Bronchial epithelial cell (primary cell): ENCODE results near the gene RBFOX1. TPM values are rescaled to one million over a fixed set of nuclear protein-coding genes. Genes with fewer than 3 reads are reported as not detected.

Experiments
- DNase-seq: peaks from one replicate; pipeline ENCODE4 v3.0.0-alpha.2; 2010; ENCODE audit warnings: low read depth
- FAIRE-seq: peaks from 2 replicates; lab custom pipeline; 2011; peaks lifted over from hg19 to GRCh38; lab: Jason Lieb, UNC
- H3K27me3 ChIP-seq: 2 replicates; pipeline ENCODE4 v1.5.1; 2011; ENCODE audit warnings: low read length; ENCODE audit not compliant: control insufficient read depth, insufficient read depth
- H3K36me3 ChIP-seq: 2 replicates; pipeline ENCODE4 v1.5.1; 2011; ENCODE audit warnings: low read length; ENCODE audit not compliant: control insufficient read depth, insufficient read depth
- H3K4me3 ChIP-seq: 2 replicates; pipeline ENCODE4 v1.5.1; 2011; ENCODE audit warnings: mild to moderate bottlenecking, low read depth, low read length, control low read depth
- CTCF ChIP-seq: IDR thresholded peaks from 2 replicates; pipeline ENCODE4 v1.5.1; 2011; ENCODE audit warnings: mild to moderate bottlenecking, moderate library complexity, low read length, control low read depth, inconsistent platforms; ENCODE audit not compliant: insufficient read depth, severe bottlenecking
- total RNA-seq: library from RNA; depleted of rRNA; stranded (reverse); fragments of >200 nt; gene quantifications from 2 replicates; pipeline ENCODE4 v1.2.1, GENCODE V29; 2014

Gene RBFOX1
- total RNA-seq, 1 donor from 2014 or later, result not detected

DNA sequence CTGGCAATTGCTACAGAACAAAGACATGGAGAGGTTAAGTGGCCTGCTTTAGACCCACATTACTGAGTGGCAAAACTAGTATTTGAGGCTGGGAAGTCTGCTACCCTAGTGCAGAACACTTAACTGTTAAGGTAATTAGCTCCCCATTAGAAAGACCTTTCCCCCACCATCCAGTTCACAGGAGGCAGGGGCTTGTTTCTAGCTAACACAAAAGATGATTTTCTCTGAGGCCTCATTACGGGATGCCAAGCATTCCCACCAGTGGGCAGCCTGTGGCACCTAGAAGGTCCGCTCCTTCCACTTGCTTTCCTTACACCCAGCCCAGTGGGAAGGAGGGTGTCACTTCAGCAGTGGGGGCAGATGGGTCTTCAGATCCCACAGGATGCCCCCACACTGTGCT, 99.1 kb downstream of the RBFOX1 start:
- H3K36me3 ChIP-seq, result no peaks in the 10 kb centered on the region
- FAIRE-seq (no peak), DNase-seq (no peak)
- no peak for TF ChIP-seq CTCF
- no peaks in the 10 kb centered on the region for H3K27me3 ChIP-seq
- no peak overlapping the region for H3K4me3 ChIP-seq

GRCh38 chr16:7436306-7436705, 103.7 kb downstream of the RBFOX1 start:
- DNase-seq (peak; percentile 55), FAIRE-seq (no peak)
- H3K36me3 ChIP-seq, result no peaks in the 10 kb centered on the region
- no peak for TF ChIP-seq CTCF
- no peak overlapping the region for H3K4me3 ChIP-seq
- no peaks in the 10 kb centered on the region for H3K27me3 ChIP-seq

DNA sequence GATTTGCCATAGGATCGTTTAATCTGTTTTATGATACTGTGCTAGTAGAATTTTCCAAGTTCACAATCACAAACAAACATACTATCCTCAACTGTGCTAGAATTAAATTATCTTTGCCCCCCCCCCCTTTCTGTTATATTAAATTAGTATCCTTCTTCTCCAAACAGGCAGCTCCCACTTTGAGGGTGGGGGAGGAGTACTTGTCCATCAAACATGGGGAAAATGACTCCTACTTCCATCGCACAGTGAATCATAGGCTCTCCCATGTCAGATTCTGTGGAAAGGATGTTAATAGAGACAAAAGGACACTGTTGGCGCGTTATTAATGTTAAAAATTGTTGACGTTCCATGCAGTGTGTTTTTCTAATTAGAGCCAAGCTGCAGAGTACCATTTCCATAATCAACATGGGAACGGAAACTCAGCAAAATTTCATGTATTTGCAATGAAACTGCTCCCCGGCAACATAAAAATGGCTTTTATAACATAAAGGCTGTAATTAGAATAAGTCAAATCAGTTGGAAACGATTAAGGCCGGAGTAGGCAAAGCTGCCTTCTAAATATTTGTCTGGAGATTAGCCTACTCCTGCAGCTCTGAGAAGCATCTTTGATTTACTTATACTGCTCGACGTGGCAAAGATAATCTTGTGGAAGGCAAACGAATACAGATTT, 104.6 kb downstream of the RBFOX1 start:
- Histone ChIP-seq H3K4me3 (no peak overlapping the region), H3K36me3 (no peaks in the 10 kb centered on the region), H3K27me3 (no peaks in the 10 kb centered on the region)
- no peak for TF ChIP-seq CTCF
- DNase-seq (no peak), FAIRE-seq (no peak)

- no peak for TF ChIP-seq CTCF
- no peak for FAIRE-seq
- no peaks in the 10 kb centered on the region for H3K36me3 ChIP-seq
These were observed 105.2 kb downstream of the RBFOX1 start for GRCh38 chr16:7437843-7438242.

GRCh38 chr16:7438601-7439000, 106.0 kb downstream of the RBFOX1 start:
- Histone ChIP-seq H3K27me3 (no peaks in the 10 kb centered on the region), H3K36me3 (no peaks in the 10 kb centered on the region), H3K4me3 (no peak overlapping the region)
- DNase-seq (no peak), FAIRE-seq (no peak)
- TF ChIP-seq CTCF, result no peak

More at GRCh38 chr16:7437843-7438242, 105.2 kb downstream of the RBFOX1 start:
- Histone ChIP-seq H3K27me3 (no peaks in the 10 kb centered on the region), H3K4me3 (no peak overlapping the region)
- DNase-seq, result no peak

DNA sequence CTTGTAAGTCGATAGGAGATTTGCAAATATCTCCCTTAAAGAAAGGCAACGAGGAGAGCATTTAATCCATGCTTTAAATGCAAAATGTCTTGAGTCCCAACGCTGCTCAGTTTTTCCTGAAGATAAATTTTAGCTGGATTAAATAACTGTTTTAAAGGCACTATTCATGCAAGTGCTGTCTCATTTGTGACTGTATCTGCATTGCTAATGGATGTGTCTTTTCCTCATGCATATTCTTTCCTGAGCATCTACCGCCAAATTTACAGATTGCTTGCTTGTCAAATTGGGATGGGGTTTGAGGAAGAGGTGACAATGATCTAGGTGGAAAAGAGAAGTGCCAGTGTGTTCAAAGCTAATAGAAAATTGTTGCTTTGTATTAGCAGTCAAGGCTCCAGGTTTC, 106.9 kb downstream of the RBFOX1 start:
- no peaks in the 10 kb centered on the region for H3K36me3 ChIP-seq
- FAIRE-seq, result no peak
- H3K27me3 ChIP-seq, result no peaks in the 10 kb centered on the region
- no peak for DNase-seq
- no peak for TF ChIP-seq CTCF
- H3K4me3 ChIP-seq, result no peak overlapping the region
